ENCODE results near the gene KLF16.

Gene KLF16

GRCh38 chr19:1871140-1871597 lies 7.8 kb upstream of the KLF16 start:
- DNase-seq (ENCODE audit: low read depth in 2 of 2, low spot score in 1 of 2): no peak

DNA sequence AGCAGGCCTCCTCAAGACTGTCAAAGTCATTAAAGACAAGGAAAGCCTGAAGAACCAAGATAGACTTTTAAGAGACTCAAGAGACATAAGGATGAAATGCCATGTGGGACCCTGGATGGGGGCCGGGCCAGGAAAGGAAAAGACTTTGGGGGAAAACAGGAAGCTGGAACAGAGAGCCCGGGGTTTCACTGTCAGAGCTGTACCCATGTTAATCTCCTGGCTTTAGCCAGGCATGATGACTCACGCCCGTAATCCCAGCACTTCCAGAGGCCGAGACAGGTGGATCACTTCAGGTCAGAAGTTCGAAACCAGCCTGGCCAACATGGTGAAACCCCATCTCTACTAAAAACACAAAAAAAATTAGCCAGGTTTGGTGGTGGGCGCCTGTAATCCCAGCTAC lies 5.6 kb upstream of the KLF16 start:
- DNase-seq (ENCODE audit: low read depth in 2 of 2, low spot score in 1 of 2): no peak

GRCh38 chr19:1867349-1867724 lies 4.0 kb upstream of the KLF16 start:
- DNase-seq (ENCODE audit: low read depth in 2 of 2, low spot score in 1 of 2): no peak

DNA sequence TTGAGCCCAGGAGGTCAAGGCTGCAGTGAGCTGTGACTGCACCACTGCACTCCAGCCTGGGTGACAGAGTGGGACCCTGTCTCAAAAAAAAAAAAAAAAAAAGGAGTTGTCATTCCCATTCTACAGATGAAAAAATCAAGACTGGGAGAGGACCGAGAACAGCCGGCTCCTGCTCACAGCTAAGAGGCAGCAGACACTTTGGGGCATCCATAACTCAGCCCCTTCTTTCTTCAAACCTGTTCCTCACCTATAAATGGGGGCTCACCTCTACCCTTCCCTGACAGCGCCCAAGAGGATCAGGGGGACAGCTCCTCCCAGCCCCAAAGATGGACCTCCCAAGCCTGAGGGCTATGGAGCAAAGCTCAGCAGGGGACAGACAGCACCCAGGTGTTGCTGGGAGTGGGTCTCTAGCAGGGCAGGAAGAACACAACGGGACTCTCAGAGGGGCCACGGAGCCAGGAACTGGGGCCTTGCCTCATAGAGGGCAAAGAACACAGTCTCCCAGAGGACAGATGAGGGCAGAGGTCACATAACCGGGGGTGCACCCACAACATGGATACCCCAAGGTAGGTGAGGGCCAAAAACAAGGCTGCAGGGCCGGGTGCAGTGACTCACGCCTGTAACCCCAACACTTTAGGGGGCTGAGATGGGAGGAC lies 3.4 kb upstream of the KLF16 start:
- DNase-seq (ENCODE audit: low read depth in 2 of 2, low spot score in 1 of 2): no peak

- DNase-seq (ENCODE audit: low read depth in 2 of 2, low spot score in 1 of 2): no peak
Observed at GRCh38 chr19:1865172-1866010, 2.0 kb upstream of the KLF16 start.

- no peak for DNase-seq (ENCODE audit: low read depth in 2 of 2, low spot score in 1 of 2)
Observed at GRCh38 chr19:1864480-1865171, 1.2 kb upstream of the KLF16 start.

DNA sequence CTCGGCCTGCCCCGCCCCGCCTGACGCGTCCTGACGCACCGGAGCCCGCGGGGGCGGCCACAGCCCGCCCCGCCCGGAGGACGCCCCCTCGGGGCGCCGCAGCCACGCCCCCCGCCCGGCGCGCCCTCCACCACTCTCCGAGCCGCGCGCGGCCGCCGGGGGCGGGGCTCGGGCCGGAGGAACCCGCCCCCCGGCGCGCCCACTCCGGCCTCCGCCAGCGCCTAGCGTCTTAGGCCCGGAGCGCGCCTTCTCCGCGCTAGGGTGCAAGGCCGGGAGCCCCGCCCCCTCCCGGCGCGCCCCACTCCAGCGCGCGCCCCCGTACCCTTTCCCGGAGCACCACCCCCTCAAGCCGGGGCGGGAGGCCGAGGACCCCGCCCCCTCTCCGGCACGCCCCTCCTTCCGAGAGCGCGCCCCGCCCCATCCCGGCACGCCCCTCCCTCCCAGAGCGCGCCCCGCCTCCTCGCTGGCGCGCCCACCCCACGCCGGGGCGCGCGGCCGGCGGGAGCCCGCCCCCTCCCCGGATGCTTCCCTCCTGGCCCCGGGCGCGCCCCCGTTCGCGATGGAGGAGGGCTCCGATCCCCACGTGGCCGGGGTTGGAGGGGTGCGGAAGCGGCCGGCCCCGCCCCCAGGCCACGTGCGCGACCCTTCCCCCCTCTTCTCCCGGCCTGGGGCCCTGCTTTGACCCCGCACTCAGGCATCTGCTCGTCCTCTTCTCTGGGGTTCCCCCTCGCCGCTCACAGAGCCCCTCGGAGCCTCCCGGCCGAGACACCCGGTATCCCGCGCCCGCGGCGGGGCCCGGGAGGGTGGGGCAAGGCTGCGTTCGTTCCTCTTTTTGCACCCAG lies 480 bp upstream of the KLF16 start:
- DNase-seq (ENCODE audit: low read depth in 2 of 2, low spot score in 1 of 2): peak; percentile 77 to 87

GRCh38 chr19:1862424-1863327 lies 703 bp downstream of the KLF16 start:
- DNase-seq (ENCODE audit: low read depth in 2 of 2, low spot score in 1 of 2): no peak

DNA sequence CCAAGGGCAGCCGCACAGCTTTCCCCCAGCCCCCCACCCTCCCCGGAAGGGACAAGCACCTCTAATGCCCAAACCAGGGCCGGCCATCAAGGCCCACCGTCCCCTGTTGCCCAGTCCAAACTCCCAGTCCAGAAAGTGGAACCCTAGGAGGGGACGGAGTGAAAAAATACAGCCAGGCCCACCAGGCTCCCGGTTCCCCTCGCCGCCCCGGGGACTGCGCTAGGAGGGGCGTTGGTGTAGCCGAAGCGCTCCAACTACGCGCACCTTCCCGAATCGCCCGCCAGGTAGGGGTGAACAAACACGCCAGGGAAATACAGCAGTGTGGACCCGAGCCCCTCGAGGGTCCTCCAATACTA lies 1.3 kb downstream of the KLF16 start:
- no peak for DNase-seq (ENCODE audit: low read depth in 2 of 2, low spot score in 1 of 2)

- DNase-seq (ENCODE audit: low read depth in 2 of 2, low spot score in 1 of 2): no peak
Observed at GRCh38 chr19:1861599-1862031, 1.8 kb downstream of the KLF16 start.

GRCh38 chr19:1860821-1861598 lies 2.4 kb downstream of the KLF16 start:
- no peak for DNase-seq (ENCODE audit: low read depth in 2 of 2, low spot score in 1 of 2)

DNA sequence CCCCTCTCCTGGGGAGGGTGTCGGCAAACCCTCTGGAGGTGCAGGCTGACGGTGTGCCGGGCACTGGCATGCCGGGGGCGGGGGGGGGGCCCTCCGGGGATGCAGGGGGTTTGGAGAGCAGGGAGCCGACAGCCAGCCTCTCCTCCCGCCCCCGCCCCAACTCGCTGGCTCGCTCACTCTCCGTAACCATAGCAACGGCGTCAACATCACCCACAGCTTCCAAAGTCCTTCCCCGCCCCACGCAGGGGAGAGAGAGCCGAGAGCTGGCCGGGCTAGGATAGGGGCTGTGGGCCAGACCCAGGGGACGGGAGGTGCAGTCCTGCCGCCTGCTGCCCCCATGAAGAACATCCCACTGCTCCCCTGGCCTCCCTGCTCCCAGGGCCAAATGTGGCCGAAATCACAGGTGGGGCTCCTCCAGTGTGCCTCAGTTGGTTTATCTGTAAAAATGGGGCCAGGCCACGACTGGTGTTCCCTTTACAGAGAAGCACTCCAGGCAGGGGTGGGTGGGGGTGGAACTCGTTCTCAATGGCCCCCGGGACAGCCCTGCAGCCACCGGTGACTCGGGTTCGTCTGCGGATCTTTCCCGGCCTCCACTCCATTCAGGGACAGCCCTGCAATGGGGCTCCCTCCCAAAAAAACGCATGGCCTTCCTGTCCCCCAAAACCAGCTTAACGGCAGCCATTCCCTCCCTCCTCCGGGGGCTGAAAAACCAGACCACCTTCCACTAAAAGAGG lies 3.2 kb downstream of the KLF16 start:
- DNase-seq (ENCODE audit: low read depth in 2 of 2, low spot score in 1 of 2): no peak

- DNase-seq (ENCODE audit: low read depth in 2 of 2, low spot score in 1 of 2): no peak
Observed at GRCh38 chr19:1859331-1859781, 4.0 kb downstream of the KLF16 start.

- DNase-seq (ENCODE audit: low read depth in 2 of 2, low spot score in 1 of 2): no peak
Observed at GRCh38 chr19:1858412-1859081, 4.8 kb downstream of the KLF16 start.

GRCh38 chr19:1857648-1858326 lies 5.6 kb downstream of the KLF16 start:
- no peak for DNase-seq (ENCODE audit: low read depth in 2 of 2, low spot score in 1 of 2)

DNA sequence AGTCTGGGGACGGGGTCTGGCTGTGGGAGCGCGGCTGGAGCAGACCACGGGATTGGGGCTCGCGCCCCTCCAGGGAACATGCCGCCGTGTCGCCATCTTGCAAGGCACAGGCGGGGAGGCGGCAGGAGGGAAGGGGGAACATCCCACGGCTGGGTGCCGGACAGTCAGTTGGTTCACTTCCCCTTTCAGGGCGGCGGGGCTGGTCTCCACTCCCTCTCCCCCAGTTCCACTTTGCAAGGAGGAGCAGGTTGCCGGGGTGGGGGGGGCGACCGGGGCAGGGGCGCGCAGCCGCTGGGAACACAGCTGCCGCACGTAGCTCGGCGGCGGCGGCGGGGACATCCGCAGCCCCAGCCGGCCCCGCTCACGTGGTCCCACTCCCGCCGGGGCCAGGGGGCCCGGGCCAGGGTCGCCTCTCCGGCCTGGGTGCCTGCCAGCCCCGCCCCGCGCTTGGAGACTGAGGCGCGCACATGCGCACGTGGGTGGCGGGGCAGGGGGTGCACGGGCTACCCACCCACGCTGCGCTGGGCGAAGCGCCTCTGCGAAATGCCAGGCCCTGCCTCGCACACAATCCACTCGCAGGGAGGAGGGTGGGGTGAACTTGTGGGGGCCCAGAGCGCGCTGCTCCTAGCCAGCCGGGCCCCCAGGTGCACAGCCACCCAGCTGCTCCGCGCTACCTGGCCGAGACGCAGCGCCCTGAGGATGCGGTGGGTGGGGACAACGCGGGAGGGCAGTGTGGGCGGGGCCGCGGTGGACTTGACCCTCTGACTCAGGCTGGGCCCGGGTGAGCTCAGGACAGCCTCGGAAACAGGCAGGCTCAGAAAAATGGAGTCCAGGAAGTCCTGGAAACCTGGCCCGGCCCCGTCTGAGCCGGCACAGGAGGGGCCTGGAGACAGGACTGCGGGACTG lies 6.4 kb downstream of the KLF16 start:
- no peak for DNase-seq (ENCODE audit: low read depth in 2 of 2, low spot score in 1 of 2)

- DNase-seq (ENCODE audit: low read depth in 2 of 2, low spot score in 1 of 2): no peak
Observed at GRCh38 chr19:1856345-1856697, 7.1 kb downstream of the KLF16 start.
